ENCODE data around the gene MMP19. TPM values are rescaled to one million over a fixed set of nuclear protein-coding genes. Genes with fewer than 3 reads are reported as not detected.
"Not testable (repeated sequence)": the region's sequence is repeated elsewhere in the genome, so short reads cannot be mapped to it uniquely, and the experiment has no call there.

Gene MMP19
- total RNA-seq, 1 donor from 2014 or later, result not detected

DNA sequence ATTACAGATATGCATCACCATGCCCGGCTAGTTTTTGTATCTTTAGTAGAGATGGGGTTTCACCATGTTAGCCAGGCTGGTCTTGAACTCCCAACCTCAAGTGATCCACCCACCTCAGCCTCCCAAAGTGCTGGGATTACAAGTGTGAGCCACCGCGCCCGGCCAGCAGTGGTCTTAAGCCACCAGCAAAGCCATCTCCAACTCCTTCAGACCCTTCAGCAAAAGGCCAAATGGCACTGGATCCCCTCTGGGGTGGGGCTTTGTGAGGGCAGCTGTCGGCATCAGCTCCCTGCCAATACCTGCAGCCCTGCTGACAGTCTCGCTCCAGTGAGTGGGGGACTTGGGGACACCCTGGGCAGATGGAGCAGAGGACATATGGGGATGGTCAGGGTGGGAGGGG is 8.3 kb downstream of the MMP19 start:
- H3K9me3 Mint-ChIP-seq; H3K4me3 Mint-ChIP-seq (ENCODE audit: low read depth); DNase-seq (ENCODE audit: low spot score); H3K36me3 Mint-ChIP-seq (ENCODE audit: low read depth); H3K27ac Mint-ChIP-seq; intact Hi-C loops (cut with micrococcal nuclease); H3K27me3 Mint-ChIP-seq (ENCODE audit: low read depth): not testable (repeated sequence)
- H3K4me1 Mint-ChIP-seq (ENCODE audit: low read depth), result peaks cover 16% of the 10 kb centered on the region

DNA sequence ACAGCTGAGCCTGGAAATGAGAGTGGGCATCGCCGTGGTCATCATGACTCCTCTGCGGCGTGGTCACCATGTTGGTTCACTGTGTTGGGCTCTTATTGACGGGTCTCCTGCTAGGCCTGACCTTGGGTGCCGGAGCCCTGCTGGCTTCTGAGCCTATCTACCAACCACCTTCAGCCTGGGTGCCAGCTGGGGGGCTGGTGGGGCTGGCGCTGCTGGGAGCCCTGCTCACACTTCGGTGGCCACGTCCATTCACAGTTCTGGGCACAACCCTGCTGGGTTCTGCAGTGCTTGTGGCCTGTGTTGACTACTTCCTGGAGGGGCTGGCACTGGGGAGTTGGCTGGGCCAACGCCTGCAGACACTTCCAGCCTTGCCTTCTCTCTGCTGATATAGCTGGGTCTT is 9.7 kb downstream of the MMP19 start:
- intact Hi-C loops (cut with micrococcal nuclease), result no loop called here
- Mint-ChIP-seq H3K27ac (no peak overlapping the region), H3K27me3 (ENCODE audit: low read depth) (no peaks in the 10 kb centered on the region), H3K9me3 (no peaks in the 10 kb centered on the region), H3K36me3 (ENCODE audit: low read depth) (peaks cover 5% of the 10 kb centered on the region), H3K4me1 (ENCODE audit: low read depth) (peaks cover 21% of the 10 kb centered on the region), H3K4me3 (ENCODE audit: low read depth) (no peak overlapping the region)
- no peak for DNase-seq (ENCODE audit: low spot score)

DNA sequence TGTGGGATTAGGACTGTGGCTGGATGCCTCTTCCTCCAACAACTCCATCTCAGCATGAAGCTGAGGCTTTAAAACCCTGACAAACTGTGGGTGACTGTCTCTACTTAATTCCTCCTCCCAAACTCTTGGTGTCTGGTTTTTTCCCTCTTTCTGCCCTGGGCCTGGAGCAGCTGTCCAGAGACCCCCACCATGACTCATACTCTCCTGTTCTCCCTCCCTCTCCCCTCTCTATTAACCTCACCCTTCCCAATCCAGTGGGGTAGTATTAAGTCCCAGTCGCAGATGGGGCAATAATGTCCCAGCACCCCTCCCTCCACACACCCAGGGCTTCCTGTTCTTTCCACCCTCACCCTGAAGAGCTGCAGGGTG is 11.3 kb downstream of the MMP19 start:
- no peak for DNase-seq (ENCODE audit: low spot score)
- peak overlapping the region; percentile 28 for H3K27ac Mint-ChIP-seq
- H3K4me1 Mint-ChIP-seq (ENCODE audit: low read depth), result peaks cover 31% of the 10 kb centered on the region
- H3K36me3 Mint-ChIP-seq (ENCODE audit: low read depth), result peaks cover 16% of the 10 kb centered on the region
- intact Hi-C loops (cut with micrococcal nuclease), result no loop called here
- no peaks in the 10 kb centered on the region for H3K9me3 Mint-ChIP-seq
- no peaks in the 10 kb centered on the region for H3K27me3 Mint-ChIP-seq (ENCODE audit: low read depth)
- peak overlapping the region; percentile 97 for H3K4me3 Mint-ChIP-seq (ENCODE audit: low read depth)

DNA sequence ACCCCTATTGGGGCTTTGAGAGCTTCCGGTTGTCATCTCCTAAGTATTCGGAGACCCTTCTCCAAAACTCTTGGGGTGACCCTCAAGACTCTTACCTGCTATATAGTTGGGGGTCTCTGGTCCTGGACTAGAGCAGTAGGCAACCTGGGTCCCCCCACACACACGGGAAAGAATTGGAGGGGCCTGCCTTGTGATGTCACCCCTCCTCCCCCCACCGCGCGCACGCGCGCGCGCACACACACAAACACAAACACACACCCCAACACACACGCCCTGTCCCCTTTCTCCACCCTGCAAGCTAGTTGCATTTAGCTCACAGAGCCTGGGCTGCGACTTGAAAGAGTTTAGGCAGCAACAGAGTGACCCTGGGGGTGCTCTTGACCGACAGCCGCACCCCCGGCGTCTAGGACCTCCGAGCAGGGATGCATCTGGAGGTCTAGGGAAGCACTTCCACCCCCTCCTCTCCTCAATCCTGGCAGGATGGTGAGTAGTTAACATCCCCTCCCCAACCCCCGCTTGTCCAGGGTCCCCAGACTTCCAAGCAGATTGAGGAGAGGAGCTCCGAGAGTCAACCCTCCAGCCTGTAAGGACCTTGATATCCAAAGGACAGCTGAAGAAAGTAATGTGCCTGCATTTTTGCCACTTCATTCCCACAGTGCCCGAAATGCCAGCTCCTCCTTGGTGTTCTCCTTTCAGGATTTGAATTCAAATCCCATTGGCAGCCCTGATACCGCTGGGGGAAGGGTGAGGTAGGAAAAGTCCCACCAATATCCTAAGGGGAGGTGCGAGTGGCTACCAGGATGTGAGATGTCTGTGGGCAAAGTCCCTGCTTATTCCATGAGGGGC is 11.9 kb downstream of the MMP19 start:
- Mint-ChIP-seq H3K36me3 (ENCODE audit: low read depth) (peaks cover 20% of the 10 kb centered on the region), H3K4me3 (ENCODE audit: low read depth) (peak overlapping the region; percentile 97), H3K27me3 (ENCODE audit: low read depth) (no peaks in the 10 kb centered on the region), H3K27ac (peak overlapping the region; percentile 89), H3K4me1 (ENCODE audit: low read depth) (peaks cover 33% of the 10 kb centered on the region), H3K9me3 (no peaks in the 10 kb centered on the region)
- peak; percentile 46 for DNase-seq (ENCODE audit: low spot score)
- intact Hi-C loops (cut with micrococcal nuclease), result no loop called here

DNA sequence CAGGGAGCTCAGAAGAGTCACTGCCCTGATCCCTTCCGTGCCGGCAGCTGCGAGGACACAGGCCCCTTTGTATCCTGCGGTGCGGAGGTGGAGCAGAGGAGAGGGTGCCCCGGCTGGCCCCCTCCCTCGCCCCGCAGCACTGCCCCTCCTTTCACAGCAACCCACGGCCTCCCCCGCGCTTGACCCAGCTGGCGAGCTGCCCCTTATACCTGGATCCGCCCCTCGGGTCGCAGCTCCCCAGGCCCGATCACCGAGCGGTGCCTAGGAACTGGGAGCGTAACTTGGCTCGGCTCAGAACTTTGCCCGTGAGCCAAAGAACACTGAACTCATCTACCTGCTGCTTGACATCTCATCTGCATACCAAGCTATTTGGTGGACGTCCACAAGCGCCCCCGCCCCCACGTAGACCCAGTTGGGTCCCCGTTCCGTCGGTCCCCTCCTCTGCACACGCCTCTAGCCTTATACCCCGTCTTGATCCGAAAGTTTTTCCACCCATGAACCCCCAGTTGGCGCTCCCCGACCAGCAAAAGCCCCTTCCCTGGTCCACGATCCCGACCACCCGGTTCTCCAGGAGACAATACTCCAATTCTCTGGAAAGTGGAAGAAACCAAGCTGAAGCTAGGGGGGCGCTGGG is 12.7 kb downstream of the MMP19 start:
- no peaks in the 10 kb centered on the region for H3K27me3 Mint-ChIP-seq (ENCODE audit: low read depth)
- peaks cover 36% of the 10 kb centered on the region for H3K4me1 Mint-ChIP-seq (ENCODE audit: low read depth)
- H3K36me3 Mint-ChIP-seq (ENCODE audit: low read depth), result peaks cover 22% of the 10 kb centered on the region
- H3K27ac Mint-ChIP-seq, result peak overlapping the region; percentile 89
- peak; percentile 16 for DNase-seq (ENCODE audit: low spot score)
- no peaks in the 10 kb centered on the region for H3K9me3 Mint-ChIP-seq
- intact Hi-C loops (cut with micrococcal nuclease), result loop anchor here (1.0 to 2.0 kb wide), 4 partner anchors 13 to 274 kb away; partner anchors contain the start of genes PA2G4, PYM1 and SARNP
- peak overlapping the region; percentile 97 for H3K4me3 Mint-ChIP-seq (ENCODE audit: low read depth)

DNA sequence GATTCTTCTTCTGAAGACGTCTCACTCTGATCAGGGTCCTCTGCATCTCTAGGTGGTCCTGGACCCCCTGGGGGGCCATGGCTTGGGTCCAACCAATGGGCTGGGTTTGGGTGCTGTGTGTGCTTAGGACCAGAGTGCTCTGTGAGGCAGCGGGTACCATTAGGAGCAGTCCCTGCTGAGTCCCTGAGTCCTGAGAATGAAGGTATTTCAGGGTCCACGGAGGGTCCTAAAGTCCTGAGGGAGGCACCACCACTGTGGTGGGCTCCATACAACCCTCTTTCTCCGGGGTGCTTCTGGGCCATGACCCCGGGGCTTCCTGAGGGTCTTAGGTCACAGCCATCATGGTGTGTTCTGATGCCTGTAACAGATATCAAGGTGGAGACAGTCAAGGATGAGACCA is 14.4 kb downstream of the MMP19 start:
- peak overlapping the region; percentile 97 for H3K4me3 Mint-ChIP-seq (ENCODE audit: low read depth)
- peak overlapping the region; percentile 74 for H3K27ac Mint-ChIP-seq
- H3K27me3 Mint-ChIP-seq (ENCODE audit: low read depth), result no peaks in the 10 kb centered on the region
- no peak for DNase-seq (ENCODE audit: low spot score)
- peaks cover 43% of the 10 kb centered on the region for H3K4me1 Mint-ChIP-seq (ENCODE audit: low read depth)
- no peaks in the 10 kb centered on the region for H3K9me3 Mint-ChIP-seq
- H3K36me3 Mint-ChIP-seq (ENCODE audit: low read depth), result peaks cover 31% of the 10 kb centered on the region
- intact Hi-C loops (cut with micrococcal nuclease), result loop anchor here (2.0 kb wide), 1 partner anchor 70 kb away; no protein-coding TSS in a partner anchor

DNA sequence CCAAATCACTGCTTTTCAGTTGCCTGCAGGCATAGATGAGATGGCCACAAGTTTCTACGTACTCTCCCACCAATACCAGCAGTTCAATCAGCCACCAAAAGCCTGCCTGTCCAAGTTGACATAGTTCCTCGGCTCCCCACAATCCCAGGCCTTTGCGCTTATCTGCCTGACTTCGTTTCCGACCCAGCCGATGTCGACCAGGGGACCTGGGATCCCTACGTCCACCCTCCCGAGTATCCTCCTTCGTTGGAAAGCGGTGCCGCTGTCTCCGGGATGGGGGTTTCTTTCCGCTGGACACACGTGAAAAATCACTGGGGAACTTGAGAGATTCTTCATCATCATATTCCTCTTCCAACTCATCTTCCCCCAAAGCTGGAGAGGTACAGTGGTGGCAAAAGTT is 14.9 kb downstream of the MMP19 start:
- H3K9me3 Mint-ChIP-seq, result no peaks in the 10 kb centered on the region
- no peak for DNase-seq (ENCODE audit: low spot score)
- H3K27me3 Mint-ChIP-seq (ENCODE audit: low read depth), result no peaks in the 10 kb centered on the region
- peak overlapping the region; percentile 63 for H3K27ac Mint-ChIP-seq
- intact Hi-C loops (cut with micrococcal nuclease), result loop anchor here (2.0 kb wide), 1 partner anchor 71 kb away; no protein-coding TSS in a partner anchor
- peaks cover 42% of the 10 kb centered on the region for H3K4me1 Mint-ChIP-seq (ENCODE audit: low read depth)
- H3K4me3 Mint-ChIP-seq (ENCODE audit: low read depth), result peak overlapping the region; percentile 97
- peaks cover 37% of the 10 kb centered on the region for H3K36me3 Mint-ChIP-seq (ENCODE audit: low read depth)

DNA sequence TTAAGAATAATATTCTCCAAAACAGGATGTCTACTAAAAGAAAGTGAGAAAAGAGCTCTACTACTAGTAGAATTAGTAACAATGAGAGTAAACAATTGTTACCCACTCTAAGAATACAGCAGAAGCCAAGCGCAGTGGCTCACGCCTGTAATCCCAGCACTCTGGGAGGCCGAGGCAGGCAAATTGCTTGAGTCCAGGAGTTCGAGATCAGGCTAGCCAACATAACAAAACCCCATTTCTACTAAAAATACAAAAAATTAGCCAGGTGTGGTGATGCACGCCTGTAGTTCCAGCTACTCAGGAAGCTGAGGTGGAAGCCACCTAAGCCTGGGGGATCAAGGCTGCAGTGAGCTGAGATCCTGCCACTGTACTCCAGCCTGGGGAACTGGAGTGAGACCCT is 18.0 kb downstream of the MMP19 start:
- no peaks in the 10 kb centered on the region for H3K27me3 Mint-ChIP-seq (ENCODE audit: low read depth)
- no peaks in the 10 kb centered on the region for H3K9me3 Mint-ChIP-seq
- intact Hi-C loops (cut with micrococcal nuclease), result no loop called here
- H3K4me1 Mint-ChIP-seq (ENCODE audit: low read depth), result peaks cover 32% of the 10 kb centered on the region
- peak overlapping the region; percentile 60 for H3K27ac Mint-ChIP-seq
- DNase-seq (ENCODE audit: low spot score), result no peak
- peaks cover 61% of the 10 kb centered on the region for H3K36me3 Mint-ChIP-seq (ENCODE audit: low read depth)
- peak overlapping the region; percentile 1 for H3K4me3 Mint-ChIP-seq (ENCODE audit: low read depth)

DNA sequence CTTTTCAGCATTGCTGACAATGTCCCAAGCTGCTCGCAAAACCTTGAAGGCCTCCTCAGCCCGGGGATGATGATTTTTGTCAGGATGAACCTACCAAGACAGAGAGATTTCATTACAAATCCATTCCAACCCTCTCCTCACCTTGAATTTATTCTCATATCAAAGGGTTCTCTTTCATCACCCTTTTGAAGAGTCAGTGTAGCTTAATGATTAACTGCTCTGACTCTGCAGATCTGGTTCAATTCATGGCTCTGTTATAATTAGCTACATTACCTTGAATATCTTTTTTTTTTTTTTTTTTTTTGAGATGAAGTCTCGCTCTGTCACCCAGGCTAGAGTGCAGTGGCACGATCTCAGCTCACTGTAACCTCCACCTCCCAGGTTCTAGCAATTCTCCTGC is 19.3 kb downstream of the MMP19 start:
- Mint-ChIP-seq H3K27ac (peak overlapping the region; percentile 18), H3K4me3 (ENCODE audit: low read depth) (no peak overlapping the region), H3K4me1 (ENCODE audit: low read depth) (peaks cover 41% of the 10 kb centered on the region), H3K9me3 (no peaks in the 10 kb centered on the region), H3K36me3 (ENCODE audit: low read depth) (peaks cover 68% of the 10 kb centered on the region), H3K27me3 (ENCODE audit: low read depth) (no peaks in the 10 kb centered on the region)
- intact Hi-C loops (cut with micrococcal nuclease), result no loop called here
- DNase-seq (ENCODE audit: low spot score), result no peak

DNA sequence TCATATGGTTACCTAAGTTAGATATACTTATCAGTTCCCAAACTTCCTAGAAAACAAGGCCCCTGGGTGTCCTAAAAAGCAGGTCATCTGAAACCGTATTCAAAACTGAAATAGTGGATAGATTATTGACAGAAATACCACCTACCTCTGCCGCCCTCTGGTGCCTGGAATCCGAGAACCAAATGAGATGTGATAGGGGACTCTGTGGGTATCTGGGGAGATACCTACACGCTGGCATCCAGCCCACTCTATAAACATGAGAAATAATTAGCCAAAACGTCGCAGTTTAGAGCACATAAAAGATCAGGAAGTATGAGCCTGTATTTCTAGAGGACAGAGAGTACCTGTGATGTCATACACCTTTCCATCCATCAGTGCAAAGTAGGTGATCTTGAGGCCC is 20.5 kb downstream of the MMP19 start:
- H3K36me3 Mint-ChIP-seq (ENCODE audit: low read depth), result peaks cover 56% of the 10 kb centered on the region
- H3K4me1 Mint-ChIP-seq (ENCODE audit: low read depth), result peaks cover 29% of the 10 kb centered on the region
- no peaks in the 10 kb centered on the region for H3K27me3 Mint-ChIP-seq (ENCODE audit: low read depth)
- no peak overlapping the region for H3K4me3 Mint-ChIP-seq (ENCODE audit: low read depth)
- intact Hi-C loops (cut with micrococcal nuclease), result no loop called here
- no peak for DNase-seq (ENCODE audit: low spot score)
- no peaks in the 10 kb centered on the region for H3K9me3 Mint-ChIP-seq
- peak overlapping the region; percentile 18 for H3K27ac Mint-ChIP-seq

DNA sequence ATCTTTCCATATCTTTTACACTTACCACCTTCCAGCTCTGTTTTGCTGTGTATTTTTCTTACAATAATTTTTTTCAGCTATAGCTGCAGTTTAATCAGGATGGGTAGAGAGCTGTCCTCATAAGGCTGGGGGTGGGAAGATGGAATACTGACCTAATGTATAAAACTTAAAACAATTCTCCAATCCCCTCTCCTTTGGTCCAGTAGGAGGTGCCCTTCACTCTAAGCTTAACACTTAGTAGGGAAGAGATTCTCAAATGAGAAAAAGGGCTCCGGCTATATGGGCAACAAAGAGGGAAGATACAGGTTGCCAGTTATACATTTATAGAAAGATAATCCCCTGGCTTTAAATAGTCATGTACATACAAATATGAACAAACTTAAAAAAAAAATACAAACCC is 22.1 kb downstream of the MMP19 start:
- intact Hi-C loops (cut with micrococcal nuclease), result no loop called here
- Mint-ChIP-seq H3K36me3 (ENCODE audit: low read depth) (peaks cover 51% of the 10 kb centered on the region), H3K9me3 (no peaks in the 10 kb centered on the region), H3K4me1 (ENCODE audit: low read depth) (peaks cover 26% of the 10 kb centered on the region), H3K27ac (no peak overlapping the region), H3K27me3 (ENCODE audit: low read depth) (no peaks in the 10 kb centered on the region), H3K4me3 (ENCODE audit: low read depth) (no peak overlapping the region)
- no peak for DNase-seq (ENCODE audit: low spot score)

DNA sequence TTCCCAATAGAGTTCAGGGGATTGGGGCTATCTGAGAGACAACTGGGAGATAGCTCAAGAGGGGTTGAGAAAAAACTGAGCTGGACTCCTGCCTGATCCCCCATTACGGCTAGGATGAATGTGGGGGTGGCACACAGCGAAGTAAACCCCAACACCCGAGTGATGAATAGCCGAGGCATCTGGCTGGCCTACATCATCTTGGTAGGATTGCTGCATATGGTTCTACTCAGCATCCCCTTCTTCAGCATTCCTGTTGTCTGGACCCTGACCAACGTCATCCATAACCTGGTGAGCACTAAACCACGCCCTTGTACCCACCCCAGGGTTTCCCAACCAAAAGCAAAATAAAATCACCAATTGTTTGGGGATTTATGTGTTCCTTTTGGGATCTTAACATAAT is 23.9 kb downstream of the MMP19 start:
- Mint-ChIP-seq H3K27ac (no peak overlapping the region), H3K9me3 (no peaks in the 10 kb centered on the region), H3K36me3 (ENCODE audit: low read depth) (peaks cover 57% of the 10 kb centered on the region), H3K4me1 (ENCODE audit: low read depth) (peaks cover 24% of the 10 kb centered on the region), H3K27me3 (ENCODE audit: low read depth) (no peaks in the 10 kb centered on the region), H3K4me3 (ENCODE audit: low read depth) (no peak overlapping the region)
- no peak for DNase-seq (ENCODE audit: low spot score)
- intact Hi-C loops (cut with micrococcal nuclease), result loop anchor here (5.0 kb wide), 2 partner anchors 223 to 837 kb away; partner anchors contain the start of genes RPS26 and TESPA1

DNA sequence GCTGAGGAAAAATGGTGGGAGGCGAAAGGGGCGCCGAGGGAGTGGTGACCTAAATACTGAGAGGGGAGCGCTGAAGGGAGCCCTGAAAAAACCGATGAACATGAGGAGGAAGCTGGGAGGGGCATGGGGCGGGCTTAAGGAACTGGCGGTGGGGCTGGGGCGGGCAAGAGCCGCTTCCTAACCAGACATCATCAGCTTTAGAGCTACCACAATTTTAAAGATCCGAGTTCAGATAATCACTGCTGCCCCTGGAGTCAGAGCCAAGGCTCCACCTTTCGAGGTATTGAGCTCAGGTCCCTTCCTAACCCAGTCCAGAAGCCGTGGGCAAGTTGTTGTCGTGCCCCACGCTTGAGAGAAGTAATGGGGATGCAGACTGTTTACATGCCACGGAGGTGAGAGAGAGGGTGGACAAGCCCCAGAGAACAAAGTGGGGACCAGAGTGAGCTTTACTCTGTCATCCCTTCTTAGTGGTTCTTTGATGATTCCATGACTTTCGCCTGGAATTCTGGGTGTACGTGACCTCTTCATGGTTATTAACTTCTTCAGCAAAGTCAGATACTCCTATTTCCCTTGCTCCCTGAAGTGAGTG is 24.5 kb downstream of the MMP19 start:
- Mint-ChIP-seq H3K27me3 (ENCODE audit: low read depth) (no peaks in the 10 kb centered on the region), H3K4me1 (ENCODE audit: low read depth) (peaks cover 25% of the 10 kb centered on the region), H3K4me3 (ENCODE audit: low read depth) (no peak overlapping the region), H3K36me3 (ENCODE audit: low read depth) (peaks cover 57% of the 10 kb centered on the region), H3K27ac (peak overlapping the region; percentile 43), H3K9me3 (no peaks in the 10 kb centered on the region)
- intact Hi-C loops (cut with micrococcal nuclease), result loop anchor here (5.0 kb wide), 2 partner anchors 224 to 836 kb away; partner anchors contain the start of genes RPS26 and TESPA1
- no peak for DNase-seq (ENCODE audit: low spot score)

All from activated T-helper 2 cell treated with anti-CD3 and anti-CD28 coated beads, Interferon-gamma antibody, Interleukin-2, Interleukin-4, amounts not matched to agents 10 μg/mL and 5 μg/mL and 100 μg/mL, durations not matched to agents 14 hours and 24 hours and 36 hours (primary cell).